K562 (cell line): ENCODE results near the gene RNF114.

Experiments used
- NFRKB ChIP-seq: fragments of 450-650 bp; IDR thresholded peaks from 2 replicates; pipeline ENCODE4 v1.6.1; 2016; ENCODE audit warnings: low read depth
- NR3C1 ChIP-seq: sonication (generic); formaldehyde crosslinking; IDR thresholded peaks from 2 replicates; pipeline ENCODE4 v1.8.1; 2022; ENCODE audit warnings: missing genetic modification reagents

DNA sequence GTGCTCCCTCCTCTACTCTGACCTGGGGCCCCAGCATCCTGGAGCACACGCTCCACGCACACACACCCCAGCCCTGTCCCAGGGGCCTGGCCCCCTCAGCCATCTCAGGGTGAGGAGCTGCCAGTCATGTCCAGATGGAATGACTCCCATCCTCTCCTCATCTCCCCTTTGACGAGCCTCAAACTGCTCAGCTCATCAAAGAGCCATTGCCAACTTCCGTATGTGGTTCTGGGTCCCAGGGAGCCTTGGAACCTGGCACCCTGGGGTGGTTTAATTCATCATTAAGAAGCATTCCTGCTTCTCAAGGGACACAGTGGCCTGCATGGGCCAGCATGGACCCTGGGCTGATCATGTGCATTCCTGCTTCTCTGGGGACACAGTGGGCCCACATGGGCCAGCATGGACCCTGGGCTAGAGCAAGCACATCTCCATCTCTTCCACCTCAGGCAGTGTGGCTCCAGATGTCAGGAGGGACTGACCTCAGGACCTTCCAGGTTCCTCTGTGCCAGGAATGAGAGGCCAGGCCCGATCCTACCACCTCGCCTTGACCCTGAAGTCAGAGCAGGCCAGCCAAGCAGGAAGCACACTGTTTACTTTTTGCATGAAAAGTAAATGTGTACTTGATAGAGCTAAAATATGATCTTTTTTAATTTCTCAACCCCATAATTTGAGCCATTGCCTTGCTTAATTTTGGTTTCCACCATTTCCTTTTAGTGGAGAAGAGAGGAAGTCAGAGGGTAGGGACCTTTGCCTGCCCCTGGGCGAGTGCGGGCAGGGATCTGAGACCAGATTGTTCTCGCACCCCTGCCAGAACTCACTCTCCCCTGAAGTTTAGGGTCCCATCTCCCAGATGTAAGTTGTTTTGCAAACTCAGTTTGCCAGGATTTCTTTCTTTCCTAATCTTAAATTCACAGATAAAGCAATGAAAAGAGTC lies 46.9 kb upstream of the RNF114 start:
- TF ChIP-seq NFRKB (no peak), NR3C1 (CRISPR knock-in tag) (no peak)
